GM19099 (cell line): ENCODE measurements around the gene FRMD7.

Source experiments
- POLR2A ChIP-seq: IDR thresholded peaks from 3 replicates; pipeline ENCODE4 v1.6.1; 2011; ENCODE audit warnings: low read depth; ENCODE audit not compliant: insufficient read length; ENCODE audit errors: extremely low read depth

The FRMD7 gene

DNA sequence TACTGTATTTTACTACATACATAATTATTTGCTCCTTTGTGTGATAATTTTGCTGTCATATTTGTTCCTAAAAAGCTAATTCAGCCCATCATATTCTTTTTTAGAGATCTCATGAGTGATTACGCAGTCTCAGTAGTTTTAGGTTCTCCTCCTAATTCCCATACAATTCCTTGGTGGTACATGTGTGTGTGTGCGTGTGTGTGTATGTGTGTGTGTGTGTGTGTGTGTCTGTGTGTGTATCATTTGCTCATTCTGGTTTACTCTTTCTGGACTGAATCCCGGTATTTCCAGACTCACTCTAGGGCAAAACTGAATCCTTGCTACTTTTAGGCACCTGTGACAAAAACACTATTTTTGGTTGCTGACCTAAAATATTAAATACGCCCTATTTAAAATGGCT is 69.8 kb downstream of the FRMD7 start:
- TF ChIP-seq POLR2A, result no peak

- TF ChIP-seq POLR2A, result no peak
Observed at GRCh38 chrX:132046533-132046932, 81.3 kb downstream of the FRMD7 start.

DNA sequence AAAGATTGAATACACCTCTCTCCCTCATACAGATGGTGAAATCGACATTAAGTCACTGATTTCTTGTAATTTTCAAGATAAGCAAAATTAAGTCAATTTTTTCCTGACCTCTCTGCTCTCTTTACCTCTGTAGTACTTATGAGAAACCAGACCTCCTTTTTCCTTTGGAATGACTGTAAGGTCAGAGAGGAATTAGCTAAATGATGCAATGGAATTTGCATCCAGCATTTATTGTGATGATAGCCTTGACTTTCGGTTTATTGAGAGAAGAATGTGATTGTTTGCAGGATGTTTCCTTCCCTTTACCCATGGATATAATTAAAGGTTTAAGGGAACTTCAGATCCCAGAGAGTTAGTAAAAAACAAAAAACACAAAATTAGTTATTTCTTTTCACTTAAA is 82.4 kb downstream of the FRMD7 start:
- TF ChIP-seq POLR2A, result no peak

DNA sequence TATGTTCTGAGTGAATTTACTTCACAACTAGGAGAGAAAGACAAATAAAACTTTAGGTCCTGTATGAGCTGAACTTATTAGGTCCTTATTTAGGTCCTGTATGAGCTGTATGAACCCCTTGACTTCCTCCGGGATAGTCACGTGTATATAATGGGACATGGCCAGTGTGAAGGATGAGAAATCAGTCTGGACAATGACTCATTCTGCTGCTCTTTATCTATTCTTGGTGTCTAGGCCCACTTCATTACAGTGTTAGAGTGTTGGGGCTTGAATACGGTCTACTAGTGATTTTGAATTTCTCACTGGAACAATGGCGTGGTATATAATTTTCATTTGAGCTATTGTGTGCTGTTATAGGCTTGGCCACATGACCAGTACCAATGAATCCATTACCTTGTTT is 82.9 kb downstream of the FRMD7 start:
- TF ChIP-seq POLR2A, result no peak

GRCh38 chrX:132043977-132044376 is 83.8 kb downstream of the FRMD7 start:
- no peak for TF ChIP-seq POLR2A

- no peak for TF ChIP-seq POLR2A
Observed at GRCh38 chrX:132041015-132041414, 86.8 kb downstream of the FRMD7 start.

- no peak for TF ChIP-seq POLR2A
Observed at GRCh38 chrX:132040066-132040465, 87.8 kb downstream of the FRMD7 start.

- TF ChIP-seq POLR2A, result no peak
Observed at GRCh38 chrX:132037479-132037993, 90.3 kb downstream of the FRMD7 start.

DNA sequence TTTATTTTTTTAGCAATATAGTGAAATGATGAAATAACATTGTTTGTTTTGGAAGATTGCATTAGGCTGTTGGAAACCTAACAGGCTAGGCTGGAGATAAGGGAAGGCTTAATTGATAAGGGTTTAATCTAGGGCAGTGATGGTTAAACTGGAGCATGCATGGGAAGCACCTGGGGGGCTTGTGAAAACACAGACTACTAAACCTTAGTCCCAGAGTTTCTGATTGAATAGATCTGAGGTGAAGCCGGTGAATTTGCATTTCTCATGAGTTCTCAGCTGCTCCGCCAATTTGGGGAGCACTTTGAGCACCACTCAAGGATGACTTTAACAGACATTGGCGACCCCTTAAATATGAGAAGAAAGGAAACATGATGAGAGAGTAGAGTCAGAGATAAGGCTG is 93.2 kb downstream of the FRMD7 start:
- no peak for TF ChIP-seq POLR2A

DNA sequence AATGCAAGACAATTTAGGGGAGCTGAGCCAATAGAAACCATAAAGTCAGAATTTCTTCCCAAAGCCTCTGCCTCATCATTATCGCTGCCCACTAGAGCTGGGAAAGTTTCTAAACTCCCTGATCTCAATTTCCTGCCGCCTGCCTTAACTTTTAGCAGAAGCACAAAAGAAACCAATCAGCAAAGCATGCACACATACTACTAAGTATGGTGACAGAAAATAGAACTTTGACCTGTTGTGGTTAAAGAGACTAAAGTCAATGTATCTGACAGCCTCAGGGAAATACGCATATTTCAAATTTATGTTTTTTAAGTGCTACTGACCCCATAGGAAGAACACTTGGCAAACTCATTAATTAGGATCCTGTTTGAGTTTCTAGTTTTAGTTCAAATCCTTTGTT is 94.7 kb downstream of the FRMD7 start:
- TF ChIP-seq POLR2A, result no peak

- no peak for TF ChIP-seq POLR2A
Observed at GRCh38 chrX:132031867-132032266, 96.0 kb downstream of the FRMD7 start.

DNA sequence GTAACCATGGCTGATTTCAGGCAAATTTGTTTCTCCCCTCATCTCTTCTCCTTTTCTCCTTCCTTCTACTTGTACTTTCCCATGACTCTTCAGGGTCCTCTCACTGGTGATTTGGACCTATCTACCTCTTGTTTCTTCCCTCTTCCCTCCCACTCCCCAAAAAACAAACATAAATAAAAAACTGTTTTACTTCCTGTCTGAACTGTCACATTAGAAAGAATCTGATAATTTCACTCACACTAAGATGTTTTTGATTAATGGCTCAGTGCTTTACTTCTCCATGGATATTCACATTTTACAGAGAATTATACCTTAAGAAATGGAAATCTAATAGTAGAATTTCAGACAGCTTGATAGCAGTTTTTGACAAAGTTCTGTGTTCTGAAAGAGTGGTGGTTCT is 97.6 kb downstream of the FRMD7 start:
- TF ChIP-seq POLR2A, result no peak
